ENCODE results near the gene LIME1.

- no peak for TF ChIP-seq CTCF (conservative IDR thresholded peaks at IDR 0.05)
- no peak for TF ChIP-seq ZFX (IDR thresholded peaks at IDR 0.05)
These were observed 5.1 kb upstream of the LIME1 start for GRCh38 chr20:63731410-63731809.

Data from C4-2B (cell line).